ENCODE measurements around the gene MPPED1.

Gene MPPED1

GRCh38 chr22:43411869-43412807 is at the start of gene MPPED1:
MPPED1 (plus strand) TSS chr22:43412014; CDS start chr22:43424986, 12,972 bp downstream.
- DNase-seq = no peak
- intact Hi-C loops (cut with DNase I) = no loop called here

DNA sequence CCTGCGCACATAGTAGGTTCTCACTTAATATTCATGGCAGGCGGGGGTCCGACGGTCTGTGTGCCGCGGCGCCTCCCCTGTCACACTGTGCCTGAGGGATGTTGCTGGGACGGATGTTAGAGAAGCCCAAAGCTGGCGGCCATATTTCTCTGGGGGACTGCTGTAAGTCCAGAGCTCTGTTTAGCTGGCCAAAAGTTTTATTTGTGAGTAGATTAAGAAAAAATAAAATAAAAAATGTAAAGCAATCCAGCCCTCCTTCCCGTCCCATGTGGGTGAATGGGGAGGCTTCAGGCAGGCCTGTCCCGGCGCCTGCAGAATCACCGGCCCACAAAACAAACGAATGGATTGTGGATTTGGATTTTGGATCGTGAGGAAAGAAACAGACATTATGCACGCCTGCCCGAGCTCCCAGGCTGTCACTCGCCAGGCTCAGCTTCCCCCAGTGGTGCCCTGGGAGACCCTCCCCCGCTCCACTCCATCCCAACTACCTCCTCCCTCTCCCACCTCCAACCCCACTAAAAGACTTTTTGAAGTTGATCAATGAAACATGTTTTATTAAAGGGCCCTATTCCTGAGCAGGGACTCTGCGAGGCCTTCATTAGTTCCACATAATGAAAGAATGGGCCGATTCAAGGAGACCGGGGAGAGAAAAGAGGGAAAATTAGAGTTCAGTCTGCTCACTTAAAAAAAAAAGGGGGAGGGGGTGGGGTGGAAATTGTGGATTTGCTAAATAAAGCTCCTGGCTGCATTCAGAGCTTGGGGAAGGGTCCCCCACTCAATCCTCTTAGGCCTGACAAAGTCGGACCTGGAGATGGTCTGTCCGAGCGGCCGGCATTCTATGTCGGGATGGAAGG is 48.3 kb upstream of the MPPED1 start:
- DNase-seq = no peak
- intact Hi-C loops (cut with DNase I) = no loop called here

DNA sequence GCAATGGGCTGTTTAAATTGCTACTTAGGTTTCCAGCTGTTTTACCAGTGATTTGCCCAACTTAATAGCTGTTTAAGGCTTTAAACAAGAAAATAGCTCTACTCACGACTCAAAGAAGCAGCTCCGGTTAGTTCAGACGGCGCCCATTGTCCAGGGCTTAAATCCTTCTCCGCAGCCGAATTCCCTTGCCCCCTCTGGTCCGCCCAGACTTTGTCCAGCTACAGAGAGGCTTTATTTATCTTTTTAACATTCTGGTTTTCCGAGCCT is 47.7 kb upstream of the MPPED1 start:
- no peak for DNase-seq
- intact Hi-C loops (cut with DNase I) = no loop called here

- intact Hi-C loops (cut with DNase I) = no loop called here
- DNase-seq = no peak
Measured at GRCh38 chr22:43365715-43366440, 45.9 kb upstream of the MPPED1 start.

- intact Hi-C loops (cut with DNase I) = no loop called here
- no peak for DNase-seq
Measured at GRCh38 chr22:43370036-43370435, 41.8 kb upstream of the MPPED1 start.

GRCh38 chr22:43375951-43376455 is 35.8 kb upstream of the MPPED1 start:
- intact Hi-C loops (cut with DNase I) = no loop called here
- DNase-seq = no peak

- no peak for DNase-seq
- intact Hi-C loops (cut with DNase I) = no loop called here
Measured at GRCh38 chr22:43376765-43377547, 34.9 kb upstream of the MPPED1 start.

GRCh38 chr22:43377548-43377895 is 34.3 kb upstream of the MPPED1 start:
- intact Hi-C loops (cut with DNase I) = no loop called here
- no peak for DNase-seq

DNA sequence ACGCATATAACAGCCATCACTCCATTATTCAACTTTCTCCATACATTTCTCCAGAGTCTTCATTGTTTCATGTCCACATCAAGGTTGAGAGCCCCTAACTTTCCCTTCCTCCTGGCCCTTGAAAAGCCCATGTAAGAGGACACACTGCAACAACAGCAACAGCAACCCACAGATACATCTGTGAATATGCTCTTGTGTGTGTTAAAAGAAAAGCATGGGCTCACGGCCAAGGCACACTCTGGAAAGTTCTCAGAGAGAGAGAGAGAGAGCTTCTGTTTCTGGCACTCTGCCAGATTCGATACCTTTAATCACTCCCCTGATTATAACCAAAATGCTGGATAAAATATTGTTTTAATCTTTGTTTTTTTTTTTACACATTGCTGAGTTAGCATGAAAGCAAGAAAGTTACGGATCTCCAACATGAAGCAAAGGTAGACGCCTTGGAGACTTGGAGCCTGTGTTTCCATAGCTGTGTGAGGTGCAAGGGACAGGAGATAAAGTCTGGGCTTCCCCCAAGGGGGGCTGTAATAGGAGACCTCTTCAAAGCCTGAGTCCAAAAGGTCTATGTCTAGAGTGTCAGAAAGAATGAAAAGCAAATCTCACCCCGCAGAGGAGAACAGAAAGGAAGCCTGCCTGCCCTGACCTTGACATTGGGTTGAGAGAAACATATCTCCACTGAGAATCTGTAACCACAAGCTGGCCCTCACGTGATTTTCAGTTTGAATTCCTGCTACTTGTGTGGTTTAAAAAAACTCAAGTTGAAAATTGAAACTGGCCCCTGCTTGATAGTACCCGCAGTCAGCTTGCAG is 33.7 kb upstream of the MPPED1 start:
- intact Hi-C loops (cut with DNase I) = no loop called here
- DNase-seq = no peak

- no peak for DNase-seq
- intact Hi-C loops (cut with DNase I) = no loop called here
Measured at GRCh38 chr22:43381693-43382092, 30.1 kb upstream of the MPPED1 start.

- DNase-seq = no peak
- intact Hi-C loops (cut with DNase I) = loop anchor here (5.0 kb wide), 1 partner anchor 113 kb away; no protein-coding TSS in a partner anchor
Measured at GRCh38 chr22:43384863-43385262, 27.0 kb upstream of the MPPED1 start.

GRCh38 chr22:43385770-43386641 is 25.8 kb upstream of the MPPED1 start:
- peak; percentile 66 to 92 (median 84) for DNase-seq
- intact Hi-C loops (cut with DNase I) = loop anchor here (5.0 kb wide), 1 partner anchor 114 kb away; no protein-coding TSS in a partner anchor

DNA sequence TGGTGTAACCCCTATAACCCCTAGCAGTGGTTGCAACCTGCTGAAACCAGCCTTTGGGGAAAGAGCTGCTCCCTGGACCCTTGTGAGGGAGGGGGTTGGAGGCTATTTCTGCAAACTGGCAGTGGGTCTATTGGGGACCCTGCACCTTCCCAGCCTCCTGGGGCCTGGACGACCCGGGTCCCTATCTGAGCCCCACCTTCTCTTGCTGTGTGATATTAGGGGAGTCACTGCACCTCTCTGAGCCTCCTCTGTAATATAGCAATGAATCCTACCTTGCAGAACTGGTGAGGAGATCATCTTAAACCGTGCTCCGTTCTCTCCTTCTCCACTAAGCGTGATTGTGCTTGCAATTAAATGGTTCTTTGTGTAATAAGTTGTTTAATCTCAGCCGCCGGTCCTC is 24.0 kb upstream of the MPPED1 start:
- intact Hi-C loops (cut with DNase I) = loop anchor here (5.0 kb wide), 1 partner anchor 116 kb away; no protein-coding TSS in a partner anchor
- DNase-seq = peak in 1 of 42 donors; percentile 3

DNA sequence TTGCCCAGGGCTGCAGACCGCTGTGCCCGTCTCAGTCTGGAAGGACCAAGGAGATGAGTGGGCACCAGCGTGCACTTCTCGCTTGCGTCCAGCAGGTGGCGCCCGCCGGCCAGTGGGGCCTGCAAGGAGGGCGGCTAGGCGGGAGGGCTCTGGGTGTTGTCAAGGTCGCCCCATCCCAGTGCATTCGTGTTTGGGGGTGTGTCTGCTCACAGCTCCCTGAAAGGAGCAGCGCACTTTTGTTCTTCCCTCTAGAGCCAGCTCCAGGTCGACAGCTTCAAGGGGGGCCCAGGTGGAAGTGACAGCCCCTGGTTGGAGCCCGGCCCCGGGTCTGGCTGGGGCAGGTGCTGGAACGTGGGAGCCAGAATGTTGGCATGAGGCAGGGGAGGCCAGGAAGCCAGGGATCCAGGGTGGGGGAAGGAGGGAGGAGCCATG is 23.4 kb upstream of the MPPED1 start:
- DNase-seq = peak; percentile 66 to 92 (median 82)
- intact Hi-C loops (cut with DNase I) = loop anchor here (5.0 kb wide), 1 partner anchor 116 kb away; no protein-coding TSS in a partner anchor

DNA sequence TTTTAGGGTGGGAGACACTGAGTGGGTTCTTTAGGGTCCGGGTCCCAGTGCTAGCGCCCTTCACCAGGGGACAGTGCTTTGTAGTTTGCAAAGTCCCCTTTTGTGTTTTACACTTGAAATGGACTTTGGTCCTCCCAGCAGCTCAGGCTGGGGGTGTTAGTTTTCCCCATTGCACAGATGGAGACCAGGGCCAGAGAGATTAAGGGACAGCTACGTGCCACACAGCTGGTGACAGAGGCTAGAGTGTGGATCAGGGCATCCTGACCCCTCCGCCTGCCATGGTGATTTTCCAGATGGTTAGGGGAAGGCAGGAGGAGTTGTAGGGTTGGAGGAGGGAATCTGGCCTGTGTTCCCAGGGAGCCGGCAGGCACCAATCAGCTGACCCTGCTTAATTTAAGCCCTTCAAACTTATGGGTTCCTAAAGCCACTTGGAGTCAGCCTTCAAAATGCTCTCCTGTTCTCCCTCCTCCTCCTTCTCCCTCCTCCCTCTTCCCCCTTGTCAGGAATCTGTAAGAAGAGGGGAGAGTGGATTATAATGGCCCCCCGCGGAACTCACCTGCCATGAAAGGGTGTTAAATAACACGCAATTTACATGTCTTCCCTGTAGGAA is 22.5 kb upstream of the MPPED1 start:
- no peak for DNase-seq

DNA sequence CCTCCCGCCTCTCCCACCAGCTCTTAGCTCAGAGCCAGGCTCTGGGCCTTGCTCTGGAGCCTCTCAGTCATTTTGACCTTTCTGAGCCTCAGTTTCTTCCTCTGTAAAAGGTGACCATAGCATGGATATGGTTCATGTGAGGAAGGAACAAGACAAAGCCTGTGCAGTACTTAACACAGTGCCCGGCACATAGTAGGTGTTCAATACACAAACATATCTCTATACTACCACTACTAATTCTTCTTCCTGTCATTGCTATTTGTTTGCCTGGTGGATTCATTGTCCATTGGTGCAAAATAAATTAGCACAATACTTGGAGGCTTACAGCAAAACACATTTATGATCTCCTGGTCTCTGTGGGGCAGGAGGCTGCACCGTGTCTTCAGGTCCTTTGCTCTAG is 21.6 kb upstream of the MPPED1 start:
- peak in 1 of 42 donors; percentile 14 for DNase-seq

More for the DNA sequence above, 22.5 kb upstream of the MPPED1 start:
- intact Hi-C loops (cut with DNase I) = loop anchor here (5.0 kb wide), 1 partner anchor 117 kb away; no protein-coding TSS in a partner anchor

More for the DNA sequence above, 21.6 kb upstream of the MPPED1 start:
- intact Hi-C loops (cut with DNase I) = no loop called here

All from head of caudate nucleus (tissue), 42 donors.